WTC11 (cell line): Measurements from ENCODE around the gene CCNL1.

ENCODE experiments used
- CREB1 ChIP-seq: sonication (generic); formaldehyde crosslinking; IDR thresholded peaks from 2 replicates; pipeline ENCODE4 v1.8.0; 2023; ENCODE audit warnings: mild to moderate bottlenecking, missing genetic modification reagents
- CTCF ChIP-seq: fragments of 200-600 bp; IDR thresholded peaks from 2 replicates; pipeline ENCODE4 v1.8.0; 2022; ENCODE audit warnings: antibody characterized with exemption
- HMGA2 ChIP-seq: fragments of 250-450 bp; sonication (Bioruptor Pico); IDR thresholded peaks from 2 replicates; pipeline ENCODE4 v1.4.0; 2021; ENCODE audit warnings: mild to moderate bottlenecking, moderate library complexity
- JAZF1 ChIP-seq: fragments of 250-450 bp; sonication (Bioruptor Pico); IDR thresholded peaks from 2 replicates; pipeline ENCODE4 v1.9.0; 2021; ENCODE audit warnings: moderate library complexity, mild to moderate bottlenecking, inconsistent platforms
- TEAD4 ChIP-seq: sonication (generic); formaldehyde crosslinking; IDR thresholded peaks from 2 replicates; pipeline ENCODE4 v1.8.0; 2022; ENCODE audit warnings: mild to moderate bottlenecking, missing genetic modification reagents
- TF ChIP-seq, protein P1 (sequence below): sonication (generic); formaldehyde crosslinking; IDR thresholded peaks from 2 replicates; pipeline ENCODE4 v1.8.1; 2023; ENCODE audit warnings: mild to moderate bottlenecking, missing genetic modification reagents, moderate library complexity
- TF ChIP-seq, protein P2 (sequence below): sonication (generic); formaldehyde crosslinking; IDR thresholded peaks from 2 replicates; pipeline ENCODE4 v1.8.1; 2023; ENCODE audit warnings: mild to moderate bottlenecking, moderate library complexity, missing genetic modification reagents

DNA sequence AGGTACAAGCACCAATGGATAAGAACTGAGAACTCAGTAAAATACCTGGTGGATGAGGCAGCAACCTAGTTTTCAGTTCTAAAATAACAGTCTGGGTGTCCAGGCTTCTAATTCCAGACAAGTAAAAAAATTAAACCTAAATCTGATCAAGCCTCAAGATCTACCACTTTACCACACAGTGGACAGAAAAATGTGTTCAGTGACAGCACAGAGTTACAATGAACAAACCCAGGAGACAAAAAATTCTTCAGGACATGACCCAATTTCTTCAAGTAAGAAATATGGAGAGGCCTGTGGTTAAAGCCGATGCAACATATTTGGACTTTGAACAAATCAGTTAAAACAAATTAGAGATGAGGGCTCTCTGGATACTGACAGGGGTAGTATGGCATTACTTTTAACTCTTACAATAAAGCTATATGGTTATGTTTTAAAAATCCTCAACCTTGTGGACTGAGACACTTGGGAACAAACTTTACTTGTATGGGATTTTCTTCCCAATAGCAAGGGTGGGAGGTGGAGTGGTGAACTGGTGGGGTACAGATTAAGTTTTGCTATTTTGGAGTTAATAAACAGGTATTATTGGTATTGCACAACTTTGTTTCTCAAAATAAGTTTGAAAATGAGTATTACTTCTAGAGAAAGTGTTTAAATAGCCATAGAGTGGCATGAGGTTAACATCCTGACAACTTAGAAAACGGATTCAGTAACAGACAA is 14.2 kb downstream of the CCNL1 start:
- TF ChIP-seq TEAD4 (CRISPR knock-in tag) (no peak), JAZF1 (no peak), CREB1 (no peak), HMGA2 (no peak), CTCF (no peak)
- TF ChIP-seq, protein P1, sequence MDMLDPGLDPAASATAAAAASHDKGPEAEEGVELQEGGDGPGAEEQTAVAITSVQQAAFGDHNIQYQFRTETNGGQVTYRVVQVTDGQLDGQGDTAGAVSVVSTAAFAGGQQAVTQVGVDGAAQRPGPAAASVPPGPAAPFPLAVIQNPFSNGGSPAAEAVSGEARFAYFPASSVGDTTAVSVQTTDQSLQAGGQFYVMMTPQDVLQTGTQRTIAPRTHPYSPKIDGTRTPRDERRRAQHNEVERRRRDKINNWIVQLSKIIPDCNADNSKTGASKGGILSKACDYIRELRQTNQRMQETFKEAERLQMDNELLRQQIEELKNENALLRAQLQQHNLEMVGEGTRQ (CRISPR knock-in tag) = no peak
- TF ChIP-seq, protein P2, sequence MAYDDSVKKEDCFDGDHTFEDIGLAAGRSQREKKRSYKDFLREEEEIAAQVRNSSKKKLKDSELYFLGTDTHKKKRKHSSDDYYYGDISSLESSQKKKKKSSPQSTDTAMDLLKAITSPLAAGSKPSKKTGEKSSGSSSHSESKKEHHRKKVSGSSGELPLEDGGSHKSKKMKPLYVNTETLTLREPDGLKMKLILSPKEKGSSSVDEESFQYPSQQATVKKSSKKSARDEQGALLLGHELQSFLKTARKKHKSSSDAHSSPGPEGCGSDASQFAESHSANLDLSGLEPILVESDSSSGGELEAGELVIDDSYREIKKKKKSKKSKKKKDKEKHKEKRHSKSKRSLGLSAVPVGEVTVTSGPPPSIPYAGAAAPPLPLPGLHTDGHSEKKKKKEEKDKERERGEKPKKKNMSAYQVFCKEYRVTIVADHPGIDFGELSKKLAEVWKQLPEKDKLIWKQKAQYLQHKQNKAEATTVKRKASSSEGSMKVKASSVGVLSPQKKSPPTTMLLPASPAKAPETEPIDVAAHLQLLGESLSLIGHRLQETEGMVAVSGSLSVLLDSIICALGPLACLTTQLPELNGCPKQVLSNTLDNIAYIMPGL = no peak
